ENCODE measurements around the gene RHOT2.

The RHOT2 gene

DNA sequence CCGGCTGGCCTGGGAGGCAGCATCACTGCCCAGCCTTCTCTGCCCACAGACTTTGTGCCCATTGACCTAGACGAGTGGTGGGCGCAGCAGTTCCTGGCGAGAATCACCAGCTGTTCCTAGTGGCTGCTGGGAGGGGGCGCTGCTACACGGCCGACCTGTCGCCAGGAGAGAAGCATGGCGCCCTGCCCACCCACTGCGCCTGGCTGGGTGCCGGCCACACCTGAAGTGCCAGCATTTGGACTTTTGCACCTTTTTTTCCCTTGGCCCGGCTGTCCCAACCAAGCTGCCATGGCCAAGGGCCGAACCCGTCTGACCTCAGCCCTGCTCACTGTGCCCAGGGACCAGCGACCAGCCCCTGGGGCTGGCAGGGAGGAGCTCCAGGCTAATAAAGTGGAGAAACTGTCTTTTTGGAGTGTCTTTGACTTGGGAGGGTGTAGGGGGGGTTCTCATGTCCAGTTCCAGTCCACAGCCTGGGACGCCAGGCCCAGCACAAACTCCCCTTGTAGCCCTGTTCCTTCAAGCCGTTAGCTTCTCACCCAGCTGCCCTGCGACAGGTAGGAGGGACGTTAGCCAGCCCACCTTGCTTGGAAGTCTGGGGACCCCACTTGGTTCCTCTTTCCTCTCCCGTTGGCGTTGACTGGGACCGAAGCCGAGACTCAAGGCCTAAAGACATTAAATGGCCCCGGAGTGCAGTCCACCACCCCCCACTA lies 19.7 kb upstream of the RHOT2 start:
- DNase-seq, result no peak

DNA sequence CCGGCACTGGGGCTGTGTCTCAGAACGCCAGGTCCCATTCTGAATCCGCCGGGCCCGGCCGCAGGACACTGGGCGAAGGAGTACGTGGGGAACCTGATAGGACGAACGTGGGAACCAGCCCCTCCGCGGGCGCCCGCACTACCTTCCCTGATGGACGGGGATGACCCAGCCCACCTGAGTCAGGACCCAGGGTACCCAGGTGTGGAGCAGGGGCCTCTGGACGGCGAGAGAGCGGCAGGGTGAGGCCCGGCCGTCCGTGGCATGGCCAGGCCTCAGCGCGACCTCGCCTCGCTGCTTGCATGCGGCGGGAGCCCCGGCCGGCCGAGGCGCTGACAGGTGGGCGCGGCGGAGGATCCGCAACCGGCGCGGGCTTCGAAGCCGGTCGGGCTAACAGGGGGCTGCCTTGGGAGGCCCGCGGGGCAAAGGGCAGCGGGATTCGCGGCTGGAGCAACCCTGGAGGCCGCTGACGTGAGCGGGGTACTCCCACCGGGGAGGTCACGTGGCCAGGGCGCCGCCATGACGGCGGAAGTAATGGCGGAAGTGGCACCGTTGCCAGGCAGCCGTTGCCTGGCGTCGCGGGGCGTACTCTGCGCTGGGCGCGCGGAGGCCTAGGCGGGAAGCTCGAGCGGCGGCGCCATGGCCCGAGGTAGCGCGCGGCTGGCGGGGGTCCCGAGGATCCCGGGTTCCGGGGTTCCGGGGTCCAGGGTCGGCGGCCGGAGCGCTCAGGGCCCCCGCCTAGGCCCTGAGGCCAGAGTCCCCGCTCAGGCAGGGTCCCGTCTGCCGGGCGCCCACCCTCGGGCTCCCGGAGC lies 18.9 kb upstream of the RHOT2 start, which contains the start of gene WDR90:
WDR90 (plus strand) TSS at position 585 of the 809 bp plus-strand sequence; CDS start at position 637, 52 bp downstream.
- DNase-seq, result peak; percentile 87

DNA sequence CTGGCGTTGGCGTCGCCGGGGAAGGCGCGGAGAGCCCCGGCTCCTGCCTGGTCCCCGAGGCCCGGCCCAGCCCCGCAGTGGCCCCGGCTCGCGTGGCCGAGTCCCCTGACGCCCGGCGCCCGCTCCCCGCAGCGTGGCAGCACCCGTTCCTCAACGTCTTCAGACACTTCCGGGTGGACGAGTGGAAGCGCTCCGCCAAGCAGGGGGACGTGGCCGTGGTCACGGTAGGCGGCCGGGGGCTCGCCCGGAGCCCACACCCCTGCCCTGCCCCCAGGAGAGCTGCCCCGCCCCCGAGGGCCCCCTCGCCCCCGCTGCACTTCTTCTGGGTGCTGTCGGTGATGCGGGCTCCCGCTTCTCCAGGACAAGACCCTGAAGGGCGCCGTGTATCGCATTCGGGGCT lies 18.3 kb upstream of the RHOT2 start:
- no peak for DNase-seq

DNA sequence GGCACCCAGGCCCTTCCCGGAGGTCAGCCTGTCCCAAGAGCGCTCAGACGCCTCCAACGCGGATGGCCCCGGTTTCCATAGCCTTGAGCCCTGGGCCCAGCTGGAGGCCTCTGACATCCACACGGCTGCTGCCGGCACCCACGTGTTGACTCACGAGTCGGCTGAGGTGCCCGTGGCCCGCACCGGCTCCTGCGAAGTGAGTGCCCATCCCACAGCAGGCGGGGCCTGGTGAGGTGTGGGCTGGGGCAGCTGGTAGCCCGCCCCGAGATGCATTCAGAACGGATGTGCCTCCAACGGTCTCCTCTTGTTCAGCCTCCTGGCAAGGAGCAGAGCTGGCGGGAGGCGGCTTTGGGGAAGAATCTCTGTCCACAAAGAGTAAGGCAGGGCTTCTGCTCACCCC lies 16.1 kb upstream of the RHOT2 start:
- no peak for DNase-seq

DNA sequence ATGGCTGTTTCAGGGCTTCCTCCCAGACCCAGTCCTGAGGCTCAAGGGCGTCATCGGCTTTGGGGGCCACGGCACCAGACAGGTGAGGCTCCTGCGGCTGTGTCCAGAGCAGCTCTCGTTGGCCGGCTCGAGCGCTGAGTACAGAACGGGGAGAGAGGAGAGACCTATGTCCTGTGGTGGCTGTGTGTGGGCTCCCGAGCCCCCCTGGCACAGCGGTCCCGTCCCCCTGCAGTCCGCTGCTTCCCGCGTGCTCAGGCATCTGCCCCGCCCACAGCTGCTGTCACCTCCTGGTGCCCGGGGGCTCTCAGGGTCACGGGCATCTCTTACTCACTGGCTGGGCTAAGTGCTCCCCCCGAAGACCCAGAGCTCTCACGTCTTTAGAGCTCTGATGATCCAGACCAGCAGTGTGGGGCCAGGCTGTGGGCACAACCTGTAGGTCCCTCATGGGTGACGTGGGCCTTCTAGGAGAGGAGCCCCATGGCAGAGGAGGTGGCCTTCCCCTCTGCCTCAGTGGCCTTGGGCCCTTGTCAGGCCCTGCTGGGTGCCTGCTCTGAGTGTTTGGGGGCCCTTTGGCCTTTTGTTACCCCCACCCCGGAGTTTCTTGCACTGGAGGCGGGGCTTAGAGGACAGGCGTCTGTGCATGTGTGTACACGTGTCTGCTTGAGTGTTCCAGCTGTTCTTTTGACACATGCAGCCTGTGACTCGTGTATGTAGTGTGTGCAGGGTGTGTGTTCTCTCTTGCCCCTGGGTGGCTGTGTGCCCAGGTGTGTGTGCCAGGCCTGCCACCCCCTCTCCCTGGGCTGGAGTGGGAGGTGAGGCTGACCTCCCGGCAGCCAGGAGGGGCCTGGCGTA lies 15.3 kb upstream of the RHOT2 start:
- DNase-seq, result no peak

DNA sequence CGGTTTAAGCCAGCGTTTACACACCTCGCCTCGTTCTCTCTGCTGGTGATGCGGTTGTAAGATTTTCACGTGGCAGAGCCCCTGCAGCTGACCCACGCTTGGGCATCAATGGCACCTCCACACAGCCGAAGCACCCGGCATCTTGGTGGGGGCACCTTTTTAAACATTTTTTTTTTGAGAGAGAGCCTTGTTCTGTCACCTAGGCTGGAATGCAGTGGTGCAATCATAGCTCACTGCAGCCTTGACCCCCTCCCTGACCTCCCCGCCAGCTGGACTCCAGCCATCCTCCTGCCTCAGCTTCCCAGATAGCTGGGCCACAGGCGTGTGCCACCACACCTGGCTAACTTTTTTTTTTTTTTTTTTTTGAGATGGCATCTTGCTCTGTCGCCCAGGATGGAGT lies 13.9 kb upstream of the RHOT2 start:
- DNase-seq, result no peak

DNA sequence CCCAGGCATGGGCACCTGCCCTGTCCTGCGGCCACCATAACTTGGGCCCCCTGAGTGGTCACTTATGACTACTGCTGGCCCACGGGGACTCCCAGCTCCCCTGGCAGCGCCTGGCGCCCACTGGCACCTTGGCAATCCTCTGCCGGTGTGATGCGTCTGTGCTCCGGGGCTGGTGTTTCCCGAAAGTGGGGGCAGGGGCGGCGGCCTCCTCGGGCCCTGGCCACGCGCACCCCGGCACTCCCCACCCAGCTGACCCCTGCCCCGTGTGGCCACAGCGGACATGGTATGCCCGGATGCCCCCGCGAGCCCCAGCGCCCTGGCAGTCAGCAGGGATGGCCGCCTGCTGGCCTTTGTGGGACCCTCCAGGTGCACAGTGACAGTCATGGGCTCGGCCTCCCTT lies 10.4 kb upstream of the RHOT2 start:
- no peak for DNase-seq

DNA sequence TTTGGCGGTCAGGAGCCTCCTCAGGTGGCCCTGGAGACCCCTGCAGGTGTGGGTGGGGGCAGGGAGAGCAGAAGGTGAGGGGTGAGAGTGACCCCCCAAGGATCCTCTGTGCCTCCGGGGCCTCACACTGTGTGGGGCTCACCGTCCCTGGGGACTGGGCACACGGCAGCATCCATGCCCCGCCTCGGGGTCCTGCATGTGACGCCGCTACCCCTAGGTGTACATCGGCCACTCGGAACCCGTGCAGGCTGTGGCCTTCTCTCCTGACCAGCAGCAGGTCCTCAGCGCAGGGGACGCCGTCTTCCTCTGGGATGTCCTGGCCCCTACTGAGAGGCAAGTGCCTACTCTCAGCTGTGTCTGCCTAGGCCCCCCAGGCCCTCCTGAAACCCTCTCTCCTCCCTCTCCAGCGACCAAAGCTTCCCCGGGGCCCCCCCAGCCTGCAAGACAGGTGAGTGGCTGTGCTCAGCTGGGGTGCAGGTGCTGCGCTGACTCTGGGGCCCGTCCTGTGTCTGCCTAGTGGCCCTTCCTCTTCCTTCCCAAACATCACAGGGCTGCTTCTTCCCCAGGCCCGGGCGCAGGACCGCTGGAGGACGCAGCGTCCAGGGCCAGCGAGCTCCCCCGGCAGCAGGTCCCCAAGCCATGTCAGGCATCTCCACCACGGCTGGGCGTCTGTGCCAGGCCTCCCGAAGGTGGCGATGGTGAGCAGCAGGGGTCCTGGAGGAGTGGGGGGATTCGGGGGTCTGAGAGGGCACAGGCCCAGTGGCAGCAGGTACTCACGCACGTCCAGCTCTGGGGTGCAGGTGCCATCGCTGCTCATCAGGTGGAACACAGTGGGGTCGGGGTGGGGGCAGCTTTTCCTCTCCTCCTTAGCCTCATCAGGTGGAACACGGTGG lies 9.0 kb upstream of the RHOT2 start:
- DNase-seq, result no peak

DNA sequence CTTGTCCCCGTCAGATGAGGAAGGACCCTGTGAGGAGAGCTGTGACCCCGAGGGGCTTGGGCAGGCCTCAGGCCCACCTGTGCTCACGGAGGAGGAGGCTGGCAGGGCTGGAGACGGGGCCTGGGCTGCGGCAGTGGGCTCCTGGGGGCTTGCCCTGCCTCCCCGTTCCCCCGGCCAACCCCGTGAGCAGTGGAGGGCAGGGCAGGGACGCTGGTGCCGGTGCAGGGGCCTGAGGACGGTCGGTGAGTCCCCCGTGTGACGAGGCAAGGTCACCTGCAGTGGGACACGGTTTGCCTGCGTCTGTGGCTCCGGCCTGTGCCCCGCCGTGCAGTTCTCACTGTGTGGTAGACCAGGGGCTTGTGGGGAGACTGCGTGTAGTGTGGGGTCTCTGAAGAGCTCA lies 8.3 kb upstream of the RHOT2 start:
- DNase-seq, result no peak

DNA sequence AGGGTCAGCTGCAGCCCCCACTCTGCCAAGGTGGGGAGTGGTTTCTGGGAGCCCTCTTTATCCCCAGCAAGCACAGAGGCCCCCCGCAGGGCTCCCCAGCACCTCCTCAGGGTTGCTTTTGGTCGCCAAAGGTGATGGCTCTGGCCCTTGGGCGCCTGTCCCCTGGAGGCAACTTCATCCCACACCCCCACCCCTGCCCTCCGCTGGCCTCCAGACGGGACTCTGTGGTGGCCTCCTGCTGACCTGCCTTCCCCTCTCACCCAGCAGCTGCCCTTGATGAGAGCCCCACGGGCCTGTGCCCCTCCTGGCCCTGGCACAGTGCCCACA lies 7.8 kb upstream of the RHOT2 start:
- DNase-seq, result no peak

DNA sequence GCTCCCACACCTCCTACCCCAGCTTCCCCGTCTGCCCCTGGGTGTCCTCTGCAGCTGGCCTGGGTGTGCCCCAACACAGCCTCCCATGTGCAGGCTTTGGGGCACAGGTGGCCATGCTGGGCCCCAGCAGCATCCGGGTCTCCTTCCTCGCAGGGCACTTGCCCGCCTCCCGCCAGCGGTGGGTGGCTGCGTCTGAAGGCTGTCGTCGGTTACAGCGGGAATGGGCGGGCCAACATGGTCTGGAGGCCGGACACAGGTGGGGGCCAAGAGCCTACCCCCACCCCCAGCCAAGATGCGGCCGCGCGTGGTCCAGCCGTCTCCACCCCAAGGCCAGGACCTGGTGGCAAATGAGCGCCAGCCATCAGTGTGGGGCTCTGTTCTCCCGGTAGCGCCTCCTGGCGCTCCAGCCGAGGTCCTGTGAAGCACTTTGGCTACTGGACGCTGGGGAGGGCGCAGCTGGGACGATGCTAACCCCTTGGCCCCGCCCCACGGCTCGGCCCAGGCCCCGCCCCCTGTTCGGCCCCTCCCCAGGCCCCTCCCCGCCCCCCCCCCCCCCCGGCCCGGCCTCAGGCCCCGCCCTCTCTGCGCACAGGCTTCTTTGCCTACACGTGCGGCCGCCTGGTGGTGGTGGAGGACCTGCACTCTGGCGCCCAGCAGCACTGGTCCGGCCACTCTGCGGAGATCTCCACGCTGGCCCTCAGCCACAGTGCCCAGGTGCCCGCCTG lies 7.3 kb upstream of the RHOT2 start:
- DNase-seq, result peak; percentile 58

DNA sequence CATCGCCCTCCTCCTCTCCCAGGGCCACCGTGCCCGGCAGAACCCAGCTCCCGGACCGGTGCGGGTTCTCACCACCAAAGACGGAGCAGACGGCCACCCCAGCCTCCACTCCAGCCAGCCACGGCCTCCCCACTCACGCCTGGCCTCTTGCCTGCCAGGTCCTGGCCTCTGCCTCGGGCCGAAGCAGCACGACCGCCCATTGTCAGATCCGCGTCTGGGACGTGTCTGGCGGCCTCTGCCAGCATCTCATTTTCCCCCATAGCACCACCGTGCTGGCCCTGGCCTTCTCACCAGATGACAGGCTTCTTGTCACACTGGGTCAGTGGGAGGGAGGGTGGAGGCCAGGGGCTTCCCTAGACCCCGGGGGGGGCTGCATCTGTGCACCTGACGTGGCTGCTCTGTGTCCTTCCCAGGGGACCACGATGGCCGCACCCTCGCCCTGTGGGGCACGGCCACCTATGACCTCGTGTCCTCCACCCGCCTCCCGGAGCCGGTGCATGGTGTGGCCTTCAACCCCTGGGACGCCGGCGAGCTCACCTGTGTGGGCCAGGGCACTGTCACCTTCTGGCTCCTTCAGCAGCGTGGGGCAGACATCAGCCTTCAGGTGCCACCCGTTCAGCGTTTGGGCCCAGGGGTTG lies 6.6 kb upstream of the RHOT2 start:
- no peak for DNase-seq

DNA sequence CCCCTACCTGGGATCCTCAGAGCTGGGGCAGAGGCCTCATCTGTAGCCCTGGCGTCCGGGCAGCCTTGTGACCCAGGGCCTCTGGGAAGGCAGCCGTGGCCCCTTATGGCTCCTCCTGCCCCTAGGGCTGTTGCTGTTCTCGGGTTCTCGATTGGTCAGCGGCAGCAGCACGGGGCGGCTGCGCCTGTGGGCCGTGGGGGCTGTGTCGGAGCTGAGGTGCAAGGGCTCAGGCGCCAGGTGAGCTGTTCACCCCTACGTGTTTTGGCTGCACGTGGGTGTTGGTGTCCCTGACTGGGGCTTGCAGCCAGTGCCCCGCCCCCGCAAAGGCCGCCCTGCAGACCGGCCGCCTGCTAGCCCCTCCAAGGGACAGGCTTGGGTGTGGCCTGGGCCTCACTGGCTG lies 5.8 kb upstream of the RHOT2 start:
- no peak for DNase-seq

DNA sequence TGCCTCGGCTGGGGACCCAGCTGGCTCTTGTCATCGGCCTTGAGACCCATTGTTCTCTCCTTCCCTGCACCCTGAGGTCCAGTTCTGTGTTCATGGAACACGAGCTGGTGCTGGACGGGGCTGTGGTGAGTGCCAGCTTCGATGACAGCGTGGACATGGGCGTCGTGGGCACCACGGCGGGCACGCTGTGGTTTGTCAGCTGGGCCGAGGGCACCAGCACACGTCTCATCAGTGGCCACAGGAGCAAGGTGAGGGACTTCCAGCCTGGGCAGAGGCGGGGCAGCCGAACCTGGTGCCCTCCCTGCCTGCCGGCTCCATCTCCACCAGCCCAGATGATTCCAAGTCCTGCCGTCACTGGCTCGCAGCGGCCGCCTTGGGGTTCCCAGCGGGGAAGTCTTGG lies 5.3 kb upstream of the RHOT2 start:
- DNase-seq, result no peak

DNA sequence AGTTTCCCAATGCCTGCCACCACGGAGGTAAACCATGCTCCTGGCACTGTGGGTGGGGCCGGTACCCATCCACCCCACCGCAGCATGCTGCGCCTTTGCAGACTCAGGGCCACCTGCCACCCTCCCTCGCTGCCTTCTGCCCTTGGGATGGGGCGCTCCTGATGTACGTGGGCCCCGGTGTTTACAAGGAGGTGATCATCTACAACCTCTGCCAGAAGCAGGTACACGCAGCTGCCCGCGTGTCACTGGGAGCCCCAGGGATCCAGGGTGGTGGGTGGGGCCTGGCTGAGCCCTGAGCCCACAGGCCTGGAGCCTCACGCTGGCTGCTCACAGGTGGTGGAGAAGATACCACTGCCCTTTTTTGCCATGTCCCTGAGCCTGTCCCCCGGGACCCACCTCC lies 1.4 kb upstream of the RHOT2 start:
- DNase-seq, result no peak

DNA sequence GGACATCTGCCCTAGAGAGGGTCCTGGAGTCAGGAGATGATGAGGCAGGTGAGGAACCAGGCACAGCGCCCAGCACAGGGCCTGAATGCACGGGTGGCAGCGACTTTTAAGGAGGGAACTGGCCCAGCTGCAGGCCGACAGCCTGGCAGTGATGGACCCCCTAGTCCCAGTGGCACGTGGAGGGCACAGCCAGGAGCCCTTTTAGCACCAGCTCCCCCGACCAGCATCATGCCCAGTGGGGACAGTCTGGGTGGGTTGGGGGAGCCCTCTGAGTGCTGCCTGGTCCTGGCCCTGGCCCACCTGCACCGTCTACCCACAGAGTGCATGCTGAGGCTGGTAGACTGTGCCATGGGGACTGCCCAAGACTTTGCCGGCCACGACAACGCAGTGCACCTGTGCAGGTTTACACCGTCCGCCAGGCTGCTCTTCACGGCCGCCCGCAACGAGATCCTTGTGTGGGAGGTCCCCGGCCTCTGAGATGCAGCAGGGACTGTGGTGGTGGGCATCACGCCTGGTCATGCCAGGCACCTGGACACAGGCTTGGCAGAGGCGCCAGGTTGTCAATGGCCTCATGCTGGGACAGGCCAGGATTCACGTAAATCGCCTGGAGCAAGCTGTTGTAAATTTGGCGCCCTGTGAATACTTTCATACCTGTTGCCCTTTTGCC lies 686 bp upstream of the RHOT2 start:
- no peak for DNase-seq

DNA sequence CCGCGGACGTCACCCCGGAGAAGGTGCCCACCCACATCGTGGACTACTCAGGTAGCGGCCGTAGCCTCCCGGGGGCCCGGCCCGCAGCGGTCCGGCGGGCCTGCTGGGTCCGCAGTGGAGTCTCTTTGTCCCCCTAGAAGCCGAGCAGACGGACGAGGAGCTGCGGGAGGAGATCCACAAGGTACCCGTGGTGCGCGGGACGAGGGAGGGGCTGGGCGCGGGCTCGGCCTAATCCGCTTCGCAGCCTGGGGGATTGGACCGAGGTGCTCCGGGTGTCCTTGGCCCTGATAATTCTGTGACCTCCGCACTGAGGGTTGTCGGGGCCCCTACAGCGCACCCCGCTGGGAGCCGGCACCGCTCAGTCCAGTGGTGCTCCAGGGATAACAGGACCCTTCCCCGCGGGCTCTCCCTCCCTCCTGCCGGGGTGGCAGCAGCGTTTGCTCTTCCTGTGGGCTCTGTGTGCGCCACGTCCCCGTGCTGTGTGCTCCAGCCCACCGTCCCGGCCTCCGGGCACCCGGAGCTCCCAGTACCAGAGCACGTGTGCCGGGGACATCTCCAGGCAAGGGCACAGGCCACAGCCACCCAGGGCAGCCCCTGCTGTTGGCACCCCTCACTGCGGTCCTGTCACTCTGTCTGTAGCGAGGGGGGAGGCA lies 713 bp downstream of the RHOT2 start:
- DNase-seq, result no peak

DNA sequence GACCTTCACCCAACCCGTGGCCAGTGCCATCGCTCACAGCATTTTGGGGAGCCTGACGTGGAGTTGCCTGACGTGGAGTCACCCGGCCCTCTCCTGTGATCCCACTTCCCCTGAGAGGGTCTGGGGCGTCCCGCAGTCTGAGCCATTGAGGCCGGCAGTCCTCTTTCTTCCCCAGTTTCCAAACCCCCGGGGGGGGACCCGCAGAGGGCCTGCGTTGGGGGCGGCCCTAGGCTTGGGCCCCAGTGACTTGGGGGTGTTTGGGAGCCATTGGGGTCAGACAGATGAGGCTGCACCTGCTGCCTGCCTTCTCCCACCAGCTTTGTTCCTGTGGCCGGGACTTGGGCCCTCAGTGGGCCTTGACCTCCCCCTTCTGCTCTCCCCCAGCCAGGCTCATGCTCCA lies 1.7 kb downstream of the RHOT2 start:
- no peak for DNase-seq

DNA sequence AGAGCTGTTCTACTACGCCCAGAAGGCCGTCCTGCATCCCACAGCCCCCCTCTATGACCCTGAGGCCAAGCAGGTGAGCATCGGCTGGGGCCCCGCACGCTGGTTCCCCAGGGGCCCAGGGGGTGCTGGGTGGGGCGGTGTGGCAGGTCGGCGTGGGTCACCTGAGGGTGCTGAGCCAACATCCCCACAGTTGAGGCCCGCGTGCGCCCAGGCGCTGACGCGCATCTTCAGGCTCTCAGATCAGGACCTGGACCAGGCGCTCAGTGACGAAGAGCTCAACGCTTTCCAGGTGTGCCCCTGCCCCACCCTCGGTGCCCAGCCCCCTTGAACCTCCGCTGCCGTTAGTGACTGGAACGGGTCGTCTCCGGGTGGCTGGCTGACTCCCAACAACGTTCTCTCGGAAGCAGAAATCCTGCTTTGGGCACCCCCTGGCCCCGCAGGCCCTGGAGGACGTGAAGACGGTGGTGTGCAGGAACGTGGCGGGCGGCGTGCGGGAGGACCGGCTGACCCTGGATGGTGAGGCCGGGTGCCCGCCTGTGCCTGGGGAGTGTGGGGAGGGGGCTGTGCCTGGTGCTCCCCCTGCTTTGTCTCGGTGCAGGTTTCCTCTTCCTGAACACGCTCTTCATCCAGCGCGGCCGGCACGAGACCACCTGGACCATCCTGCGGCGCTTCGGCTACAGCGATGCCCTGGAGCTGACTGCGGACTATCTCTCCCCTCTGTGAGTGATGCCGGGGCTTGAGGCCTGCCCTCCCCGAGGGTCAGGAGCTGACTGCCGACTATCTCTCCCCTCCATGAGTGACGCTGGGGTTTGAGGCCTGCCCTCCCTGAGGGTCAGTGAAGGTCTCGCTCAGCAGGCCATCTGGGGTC lies 2.8 kb downstream of the RHOT2 start:
- no peak for DNase-seq

Data from activated CD4-positive, alpha-beta T cell treated with anti-CD3 and anti-CD28 coated beads for 1 hour (primary cell).